Activated B cell treated with CpG ODN at 0.5 μM for 24 hours (primary cell): ENCODE measurements around the gene TJP3. TPM values are rescaled to one million over a fixed set of nuclear protein-coding genes. Genes with fewer than 3 reads are reported as not detected.

Experiments used
- ATAC-seq: fragments of 200-7000 bp; cut with Tn5 transposase; one replicate; pipeline ENCODE4 v1.10.0; 2021; ENCODE audit warnings: low read depth, mild to moderate bottlenecking, moderate library complexity
- CTCF ChIA-PET: fragments of 350-600 bp; sonication (Branson Sonifier 250); formaldehyde crosslinking; loops from one replicate; lab custom pipeline; 2021; ENCODE audit warnings: antibody characterized with exemption; lab: Charles Lee
- POLR2A ChIA-PET: fragments of 350-600 bp; sonication (Branson Sonifier 250); formaldehyde crosslinking; loops from one replicate; lab custom pipeline; 2021; ENCODE audit warnings: antibody characterized with exemption; lab: Charles Lee
- DNase-seq: peaks from one replicate; pipeline ENCODE4 v3.0.0; 2022
- H3K27ac Mint-ChIP-seq: one replicate; pipeline ENCODE4 v1.8.0; 2020; ENCODE audit warnings: mixed read lengths
- H3K27me3 Mint-ChIP-seq: one replicate; pipeline ENCODE4 v1.8.0; 2021; ENCODE audit warnings: mixed read lengths
- H3K36me3 Mint-ChIP-seq: one replicate; pipeline ENCODE4 v1.8.0; 2021; ENCODE audit warnings: low read depth, mixed read lengths
- H3K4me1 Mint-ChIP-seq: one replicate; pipeline ENCODE4 v1.8.0; 2021; ENCODE audit warnings: mixed read lengths
- H3K4me3 Mint-ChIP-seq: one replicate; pipeline ENCODE4 v1.8.0; 2020; ENCODE audit warnings: mild to moderate bottlenecking, mixed read lengths
- H3K9me3 Mint-ChIP-seq: one replicate; pipeline ENCODE4 v1.8.0; 2020; ENCODE audit warnings: mixed read lengths
- intact Hi-C: fragments of 100-400 bp; cut with micrococcal nuclease; formaldehyde crosslinking; loops from one replicate; pipeline ENCODE4 v1.15.1; 2024
- total RNA-seq: library from RNA; stranded (reverse); gene quantifications from 2 replicates; pipeline ENCODE4 v1.2.3, GENCODE V29; 2022
- TF ChIP-seq, protein P1 (sequence below): fragments of 200-600 bp; IDR thresholded peaks from one replicate; pipeline ENCODE4 v1.8.0; 2022; ENCODE audit warnings: antibody characterized with exemption, mild to moderate bottlenecking

TJP3 gene
- total RNA-seq, 1 donor from 2014 or later: 0.86 TPM

DNA sequence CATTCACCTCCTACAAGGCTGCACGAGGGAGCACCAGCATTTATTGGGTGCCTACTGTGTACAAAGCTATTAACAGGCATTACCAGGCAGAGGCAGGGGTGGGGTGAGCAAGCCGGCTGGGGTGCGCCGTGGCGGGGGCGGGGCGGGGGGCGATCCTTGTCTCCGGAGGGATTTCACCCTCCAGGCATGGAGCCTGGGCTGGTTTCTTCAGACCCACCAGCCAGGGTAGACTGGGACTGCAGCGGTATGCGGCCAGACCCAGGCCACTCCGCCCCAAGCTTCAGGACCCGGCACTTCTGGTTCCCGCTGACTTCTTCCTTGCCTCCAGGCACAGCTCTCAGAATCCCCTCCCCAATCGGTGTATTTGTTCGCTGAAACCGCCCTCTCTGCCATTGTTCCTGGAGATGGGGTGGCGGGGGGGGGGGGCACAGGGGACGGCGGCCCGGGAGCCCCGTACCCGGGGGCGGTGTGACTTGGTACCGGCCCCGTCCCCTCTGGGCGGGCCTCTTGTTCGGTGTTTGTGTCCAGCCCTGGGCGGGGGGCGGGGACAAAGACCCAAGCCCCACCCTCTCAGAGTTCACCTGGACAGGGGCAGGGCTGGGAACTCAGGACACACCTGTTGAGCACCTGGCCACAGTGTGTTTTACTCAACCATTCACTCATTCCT lies 14.4 kb downstream of the TJP3 start:
- POLR2A ChIA-PET: interaction anchor here (0.7 kb wide), 1 partner anchor 93 kb away, joined by 12 read pairs; no protein-coding TSS in a partner anchor
- peaks cover 14% of the 10 kb centered on the region for H3K27me3 Mint-ChIP-seq
- no peaks in the 10 kb centered on the region for H3K9me3 Mint-ChIP-seq
- ATAC-seq: no peak
- CTCF ChIA-PET: interaction anchor here (1.0 kb wide), 1 partner anchor 96 kb away, joined by 3 read pairs; no protein-coding TSS in a partner anchor
- no peak overlapping the region for H3K27ac Mint-ChIP-seq
- intact Hi-C loops: loop anchor here (5.0 kb wide), 1 partner anchor 90 kb away; no protein-coding TSS in a partner anchor
- H3K4me3 Mint-ChIP-seq: peak overlapping the region; percentile 50
- no peaks in the 10 kb centered on the region for H3K36me3 Mint-ChIP-seq
- TF ChIP-seq, protein P1, sequence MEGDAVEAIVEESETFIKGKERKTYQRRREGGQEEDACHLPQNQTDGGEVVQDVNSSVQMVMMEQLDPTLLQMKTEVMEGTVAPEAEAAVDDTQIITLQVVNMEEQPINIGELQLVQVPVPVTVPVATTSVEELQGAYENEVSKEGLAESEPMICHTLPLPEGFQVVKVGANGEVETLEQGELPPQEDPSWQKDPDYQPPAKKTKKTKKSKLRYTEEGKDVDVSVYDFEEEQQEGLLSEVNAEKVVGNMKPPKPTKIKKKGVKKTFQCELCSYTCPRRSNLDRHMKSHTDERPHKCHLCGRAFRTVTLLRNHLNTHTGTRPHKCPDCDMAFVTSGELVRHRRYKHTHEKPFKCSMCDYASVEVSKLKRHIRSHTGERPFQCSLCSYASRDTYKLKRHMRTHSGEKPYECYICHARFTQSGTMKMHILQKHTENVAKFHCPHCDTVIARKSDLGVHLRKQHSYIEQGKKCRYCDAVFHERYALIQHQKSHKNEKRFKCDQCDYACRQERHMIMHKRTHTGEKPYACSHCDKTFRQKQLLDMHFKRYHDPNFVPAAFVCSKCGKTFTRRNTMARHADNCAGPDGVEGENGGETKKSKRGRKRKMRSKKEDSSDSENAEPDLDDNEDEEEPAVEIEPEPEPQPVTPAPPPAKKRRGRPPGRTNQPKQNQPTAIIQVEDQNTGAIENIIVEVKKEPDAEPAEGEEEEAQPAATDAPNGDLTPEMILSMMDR: no peak
- H3K4me1 Mint-ChIP-seq: peaks cover 12% of the 10 kb centered on the region
- no peak for DNase-seq

DNA sequence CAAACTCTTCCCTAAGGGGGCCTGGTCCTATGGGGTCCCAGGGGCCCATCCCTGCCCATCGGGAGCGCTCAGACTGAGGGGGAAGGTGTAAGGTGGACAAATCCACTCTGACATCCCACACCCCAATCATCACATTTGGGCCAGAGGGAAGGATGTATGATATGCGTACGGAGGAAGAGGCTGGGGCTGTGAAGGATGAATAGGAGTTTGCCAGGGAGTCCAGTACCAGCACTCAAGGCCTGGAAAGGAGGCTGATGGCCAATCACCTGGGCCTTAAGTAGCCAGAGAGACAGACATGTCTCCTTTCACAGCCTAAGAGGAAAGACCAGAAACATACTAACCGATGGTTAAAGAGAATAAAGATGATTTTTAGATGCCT lies 14.9 kb downstream of the TJP3 start:
- TF ChIP-seq, protein P1: no peak
- H3K27me3 Mint-ChIP-seq: peaks cover 14% of the 10 kb centered on the region
- no peak overlapping the region for H3K27ac Mint-ChIP-seq
- no peak for ATAC-seq
- H3K36me3 Mint-ChIP-seq: no peaks in the 10 kb centered on the region
- peaks cover 12% of the 10 kb centered on the region for H3K4me1 Mint-ChIP-seq
- DNase-seq: no peak
- POLR2A ChIA-PET: no interaction called here
- intact Hi-C loops: loop anchor here (5.0 kb wide), 1 partner anchor 89 kb away; no protein-coding TSS in a partner anchor
- no peak overlapping the region for H3K4me3 Mint-ChIP-seq
- CTCF ChIA-PET: no interaction called here
- no peaks in the 10 kb centered on the region for H3K9me3 Mint-ChIP-seq

DNA sequence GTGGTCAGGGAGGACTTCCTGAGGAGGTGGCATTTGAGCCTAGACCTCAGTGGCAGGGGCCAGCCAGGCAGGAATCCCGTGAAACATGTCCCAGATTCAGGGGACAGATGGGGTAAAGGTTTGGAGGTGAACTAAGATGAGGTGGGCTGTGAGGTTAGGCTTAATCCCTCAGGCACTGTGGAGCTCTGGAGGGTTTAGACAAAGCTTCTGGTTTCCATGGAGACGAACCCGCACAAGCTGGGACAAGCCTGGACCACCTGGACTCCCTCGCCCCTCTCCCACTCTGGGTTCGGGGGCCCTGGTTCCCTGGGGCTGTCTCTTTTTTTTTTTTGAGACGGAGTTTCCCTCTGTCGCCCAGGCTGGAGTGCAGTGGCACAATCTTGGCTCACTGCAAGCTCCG lies 15.7 kb downstream of the TJP3 start:
- no peak for DNase-seq
- POLR2A ChIA-PET: no interaction called here
- no peak for ATAC-seq

DNA sequence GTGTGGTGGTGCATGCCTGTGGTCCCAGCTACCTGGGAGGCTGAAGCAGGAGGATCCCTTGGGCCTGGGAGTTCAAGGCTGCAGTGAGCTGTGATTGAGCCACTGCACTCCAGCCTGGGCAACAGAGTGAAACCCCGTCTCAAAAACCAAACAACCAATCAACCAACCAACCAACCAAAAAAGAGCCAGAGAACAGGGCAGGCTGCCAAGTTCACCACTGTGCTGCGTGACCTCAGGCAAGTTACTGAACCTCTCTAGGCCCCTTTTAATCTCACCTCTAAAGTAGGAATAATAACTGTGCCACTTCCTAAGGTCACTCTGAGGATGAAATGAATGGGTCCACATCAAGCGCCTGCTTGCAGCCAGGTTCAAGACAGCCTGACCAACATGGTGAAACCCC lies 16.9 kb downstream of the TJP3 start:
- H3K4me3 Mint-ChIP-seq: no peak overlapping the region
- H3K4me1 Mint-ChIP-seq: peaks cover 9% of the 10 kb centered on the region
- peaks cover 10% of the 10 kb centered on the region for H3K27me3 Mint-ChIP-seq
- ChIA-PET CTCF (no interaction called here), POLR2A (no interaction called here)
- TF ChIP-seq, protein P1: no peak
- no peaks in the 10 kb centered on the region for H3K36me3 Mint-ChIP-seq
- ATAC-seq: no peak
- no peak overlapping the region for H3K27ac Mint-ChIP-seq
- no peaks in the 10 kb centered on the region for H3K9me3 Mint-ChIP-seq
- intact Hi-C loops: no loop called here
- DNase-seq: no peak

More for the DNA sequence above, 15.7 kb downstream of the TJP3 start:
- Mint-ChIP-seq H3K4me1 (peaks cover 12% of the 10 kb centered on the region), H3K9me3 (no peaks in the 10 kb centered on the region), H3K36me3 (no peaks in the 10 kb centered on the region), H3K27ac (no peak overlapping the region), H3K27me3 (peaks cover 14% of the 10 kb centered on the region), H3K4me3 (no peak overlapping the region)
- intact Hi-C loops: loop anchor here (5.0 kb wide), 1 partner anchor 88 kb away; no protein-coding TSS in a partner anchor
- CTCF ChIA-PET: no interaction called here
- TF ChIP-seq, protein P1: no peak

DNA sequence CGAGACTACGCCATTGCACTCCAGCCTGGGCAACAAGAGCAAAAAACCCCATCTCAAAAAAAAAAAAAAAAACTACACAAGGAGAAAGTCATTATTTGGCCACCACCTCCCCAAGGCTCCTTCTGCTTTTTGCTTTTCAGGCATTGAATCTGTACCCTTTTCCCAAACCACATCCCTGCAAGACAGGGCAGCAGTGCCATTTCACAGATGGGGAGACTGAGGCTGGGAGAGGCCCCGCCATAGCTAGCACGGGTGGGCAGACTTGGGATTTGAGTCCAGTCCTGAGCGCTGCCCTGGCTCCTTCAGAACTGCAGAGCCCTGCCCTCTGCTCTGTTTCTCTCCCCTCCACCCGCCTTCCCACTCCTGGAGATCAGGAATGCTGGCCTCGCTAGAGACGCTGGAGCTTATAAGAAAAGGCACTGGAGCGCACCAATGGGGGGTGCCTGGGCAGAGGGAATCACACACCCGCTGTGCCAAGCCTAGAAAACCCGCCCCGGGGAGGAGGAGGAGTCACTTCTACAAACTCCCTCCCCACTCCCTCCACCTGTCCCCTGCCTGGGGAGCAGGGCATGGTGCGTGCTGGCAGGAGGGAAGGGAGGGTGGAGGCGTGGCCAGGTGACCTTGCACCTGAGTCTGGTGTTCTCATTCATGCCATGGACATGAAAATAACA lies 17.6 kb downstream of the TJP3 start:
- ChIA-PET POLR2A (no interaction called here), CTCF (no interaction called here)
- Mint-ChIP-seq H3K4me3 (no peak overlapping the region), H3K4me1 (peaks cover 9% of the 10 kb centered on the region), H3K9me3 (no peaks in the 10 kb centered on the region), H3K27ac (no peak overlapping the region), H3K27me3 (peaks cover 10% of the 10 kb centered on the region), H3K36me3 (no peaks in the 10 kb centered on the region)
- TF ChIP-seq, protein P1: no peak
- intact Hi-C loops: no loop called here
- DNase-seq: no peak
- ATAC-seq: no peak
